ENCODE data around the gene CMTM3.

CMTM3 gene

DNA sequence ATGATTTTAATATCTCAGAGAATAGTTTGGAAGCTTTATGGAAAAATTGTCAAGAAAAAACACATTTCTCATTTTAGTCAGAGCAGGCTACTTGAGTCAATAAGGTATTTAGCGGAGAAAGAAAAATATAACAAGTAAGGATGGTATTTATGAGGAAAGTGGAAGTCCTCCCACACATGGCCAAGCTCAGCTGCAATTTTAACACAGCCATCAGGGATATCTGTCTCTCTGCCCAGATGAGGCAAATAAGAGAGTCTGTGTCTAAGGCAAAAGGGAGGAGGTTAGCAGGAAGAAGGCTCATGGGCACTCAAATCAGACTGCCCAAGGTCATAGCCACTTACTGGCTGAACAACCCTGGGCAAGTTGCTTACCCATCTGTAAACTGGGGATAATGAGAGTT is 30.4 kb upstream of the CMTM3 start:
- H3K36me3 Mint-ChIP-seq (ENCODE audit: low read depth) = peaks cover 7% of the 10 kb centered on the region
- no peaks in the 10 kb centered on the region for H3K9me3 Mint-ChIP-seq
- intact Hi-C loops (cut with micrococcal nuclease) = no loop called here
- peaks cover 23% of the 10 kb centered on the region for H3K27me3 Mint-ChIP-seq
- H3K4me3 Mint-ChIP-seq = no peak overlapping the region
- H3K27ac Mint-ChIP-seq = peak overlapping the region; percentile 34
- H3K4me1 Mint-ChIP-seq (ENCODE audit: low read depth) = peaks cover 59% of the 10 kb centered on the region

DNA sequence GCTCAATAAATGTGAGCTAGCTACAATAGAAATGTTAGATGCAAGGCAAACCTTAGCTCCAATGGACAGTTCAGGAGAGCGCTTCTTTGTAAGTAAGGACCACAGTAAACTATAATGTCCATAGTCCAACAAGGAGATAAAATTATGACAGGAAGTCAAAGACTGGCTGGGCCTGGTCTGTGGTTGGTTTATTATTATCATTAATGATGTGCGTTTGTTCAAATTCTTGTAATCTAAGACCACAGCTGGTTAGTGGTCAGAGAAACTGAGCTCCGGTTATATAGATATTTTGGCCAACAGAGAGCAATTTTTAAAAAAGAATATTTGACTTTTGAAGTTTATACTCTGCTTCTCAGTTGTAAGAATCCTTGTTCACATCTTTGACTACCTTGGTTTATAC is 30.0 kb upstream of the CMTM3 start:
- Mint-ChIP-seq H3K36me3 (ENCODE audit: low read depth) (peaks cover 7% of the 10 kb centered on the region), H3K9me3 (no peaks in the 10 kb centered on the region), H3K4me3 (no peak overlapping the region), H3K27ac (peak overlapping the region; percentile 34), H3K27me3 (peaks cover 27% of the 10 kb centered on the region), H3K4me1 (ENCODE audit: low read depth) (peaks cover 60% of the 10 kb centered on the region)
- intact Hi-C loops (cut with micrococcal nuclease) = no loop called here

DNA sequence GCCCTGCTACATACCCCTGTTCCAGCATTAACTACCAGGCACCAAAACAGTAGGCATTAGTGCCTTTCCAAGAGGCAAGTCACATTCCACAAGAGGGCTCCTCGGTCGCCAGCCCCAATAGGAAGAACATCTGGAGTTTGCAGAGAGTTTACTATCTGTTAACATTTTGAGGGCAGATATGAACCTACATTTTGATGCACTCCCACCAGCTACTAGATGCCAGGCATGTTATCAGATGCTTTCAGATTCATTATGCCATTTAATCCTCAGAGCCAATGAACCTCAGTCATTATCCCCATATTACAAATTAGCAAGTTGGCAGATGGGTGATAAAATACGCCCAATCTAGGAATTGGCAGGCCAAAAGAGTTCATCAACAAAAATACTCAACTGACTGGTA is 29.4 kb upstream of the CMTM3 start:
- Mint-ChIP-seq H3K27ac (no peak overlapping the region), H3K27me3 (peaks cover 33% of the 10 kb centered on the region), H3K36me3 (ENCODE audit: low read depth) (peaks cover 7% of the 10 kb centered on the region), H3K4me1 (ENCODE audit: low read depth) (peaks cover 61% of the 10 kb centered on the region), H3K9me3 (no peaks in the 10 kb centered on the region), H3K4me3 (no peak overlapping the region)
- intact Hi-C loops (cut with micrococcal nuclease) = no loop called here

DNA sequence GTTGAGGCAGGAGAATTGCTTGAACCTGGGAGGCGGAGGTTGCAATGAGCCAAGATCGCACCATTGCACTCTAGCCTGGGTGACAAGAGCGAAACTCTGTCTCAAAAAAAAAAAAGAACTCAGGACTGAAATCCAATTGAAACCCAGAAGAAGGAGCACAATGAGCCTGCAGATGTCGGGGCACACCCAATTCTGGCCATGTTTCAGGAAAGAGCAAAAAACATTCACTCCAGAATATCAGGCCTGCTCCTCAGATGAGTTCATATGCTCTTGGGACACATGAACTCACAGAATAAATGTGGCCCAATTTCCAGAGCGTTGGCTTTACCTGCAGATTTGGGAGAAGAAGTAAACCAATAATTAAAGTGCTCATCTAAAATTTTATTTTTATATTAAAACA is 28.2 kb upstream of the CMTM3 start:
- Mint-ChIP-seq H3K27ac (no peak overlapping the region), H3K9me3 (no peaks in the 10 kb centered on the region), H3K27me3 (peaks cover 41% of the 10 kb centered on the region), H3K4me1 (ENCODE audit: low read depth) (peaks cover 63% of the 10 kb centered on the region), H3K4me3 (no peak overlapping the region), H3K36me3 (ENCODE audit: low read depth) (peaks cover 5% of the 10 kb centered on the region)
- intact Hi-C loops (cut with micrococcal nuclease) = no loop called here

DNA sequence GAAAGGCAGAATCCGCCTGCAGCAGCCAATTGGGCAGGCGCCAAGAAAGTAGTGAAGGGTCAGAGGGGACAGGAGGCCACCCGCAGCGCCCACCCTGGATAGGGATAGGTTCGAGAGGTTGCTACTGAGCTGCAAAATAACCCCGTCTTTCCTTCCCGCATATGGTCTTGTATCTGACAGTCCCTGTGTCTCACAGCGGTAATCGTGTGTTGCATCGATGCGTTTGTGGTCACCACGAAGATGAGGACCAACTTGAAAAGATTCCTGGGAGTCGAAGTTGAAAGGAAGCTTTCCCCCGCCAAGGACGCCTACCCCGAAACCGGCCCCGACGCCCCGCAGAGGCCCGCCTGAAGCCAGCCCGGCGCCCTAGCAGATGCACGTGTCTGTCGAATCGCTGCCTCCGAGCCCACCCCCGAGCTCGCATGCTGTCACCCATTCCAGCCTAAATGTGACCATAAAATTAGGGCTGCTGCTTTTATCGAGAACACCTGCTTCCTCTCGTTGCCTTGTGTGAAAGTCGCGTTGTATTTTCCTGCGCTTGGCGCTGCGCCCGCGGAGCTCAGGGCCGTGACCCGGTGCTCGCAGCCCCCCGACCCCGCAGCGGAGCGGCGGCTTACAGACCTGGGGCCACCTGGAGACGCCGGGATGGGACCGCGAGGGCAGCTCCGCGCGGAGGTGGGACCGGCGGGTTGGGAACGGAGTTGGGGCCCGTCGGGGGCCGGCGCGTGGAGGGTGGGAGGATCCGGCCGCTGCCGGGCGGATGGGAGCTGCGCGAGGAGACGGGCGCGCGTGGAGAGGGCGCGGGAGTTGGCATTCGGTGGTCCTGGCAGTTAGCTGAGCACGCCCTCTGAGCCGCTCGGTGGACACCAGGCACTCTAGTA is 25.6 kb upstream of the CMTM3 start, which contains the start of gene CMTM2:
Gene CMTM2, plus strand, starts transcription at position 813 of the 881 bp plus-strand sequence. CDS start 145 bp downstream, outside the sequence.
- intact Hi-C loops (cut with micrococcal nuclease) = no loop called here

GRCh38 chr16:66580605-66581209 is 23.8 kb upstream of the CMTM3 start:
- Mint-ChIP-seq H3K4me3 (no peak overlapping the region), H3K27ac (no peak overlapping the region), H3K9me3 (no peaks in the 10 kb centered on the region), H3K36me3 (ENCODE audit: low read depth) (no peaks in the 10 kb centered on the region), H3K27me3 (peaks cover 41% of the 10 kb centered on the region), H3K4me1 (ENCODE audit: low read depth) (peaks cover 56% of the 10 kb centered on the region)
- intact Hi-C loops (cut with micrococcal nuclease) = no loop called here

More for the DNA sequence above, 25.6 kb upstream of the CMTM3 start, which contains the start of gene CMTM2:
- Mint-ChIP-seq H3K9me3 (no peaks in the 10 kb centered on the region), H3K36me3 (ENCODE audit: low read depth) (no peaks in the 10 kb centered on the region), H3K27ac (peak within 1 kb of the TSS; percentile 56), H3K4me1 (ENCODE audit: low read depth) (peaks cover 56% of the 10 kb centered on the region), H3K4me3 (peak within 1 kb of the TSS; percentile 51), H3K27me3 (peaks cover 41% of the 10 kb centered on the region)

DNA sequence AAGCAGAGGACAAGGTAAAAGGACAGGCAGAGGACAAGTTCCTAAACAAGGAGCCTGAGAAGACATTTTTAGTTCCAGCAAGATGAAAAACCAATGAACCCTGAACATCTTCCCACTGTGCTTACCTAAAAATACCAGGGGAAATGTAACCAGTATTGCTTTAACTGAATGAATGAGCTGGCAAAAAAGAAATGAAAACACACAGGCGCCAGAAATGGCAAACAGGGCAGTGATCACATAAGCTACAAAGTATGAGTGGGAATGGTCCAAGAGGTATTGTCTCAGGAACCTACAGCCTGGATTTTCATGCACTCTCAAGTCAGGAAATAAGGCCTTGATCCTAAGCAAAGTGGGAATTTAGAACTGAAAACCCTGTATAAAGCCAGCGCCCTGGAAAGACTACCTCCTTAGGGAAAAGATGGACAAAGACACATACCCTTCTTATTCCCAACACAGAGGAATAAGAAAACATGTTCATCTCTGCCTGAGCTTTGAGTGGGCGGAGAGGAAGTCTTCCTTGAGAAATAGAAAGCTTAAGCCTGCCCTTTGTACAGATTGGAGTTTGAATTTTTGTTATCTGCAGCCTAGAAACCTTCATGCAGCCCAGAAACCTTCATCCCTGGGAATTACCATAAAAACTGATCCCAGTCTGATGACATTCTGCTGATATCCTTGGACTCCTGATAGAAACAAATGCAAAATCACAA is 23.1 kb upstream of the CMTM3 start:
- Mint-ChIP-seq H3K27ac (no peak overlapping the region), H3K27me3 (peaks cover 40% of the 10 kb centered on the region), H3K9me3 (no peaks in the 10 kb centered on the region), H3K36me3 (ENCODE audit: low read depth) (no peaks in the 10 kb centered on the region), H3K4me1 (ENCODE audit: low read depth) (peaks cover 56% of the 10 kb centered on the region), H3K4me3 (no peak overlapping the region)
- intact Hi-C loops (cut with micrococcal nuclease) = no loop called here

- Mint-ChIP-seq H3K4me1 (ENCODE audit: low read depth) (peaks cover 73% of the 10 kb centered on the region), H3K27me3 (peaks cover 11% of the 10 kb centered on the region), H3K36me3 (ENCODE audit: low read depth) (no peaks in the 10 kb centered on the region), H3K4me3 (peak overlapping the region; percentile 7), H3K9me3 (no peaks in the 10 kb centered on the region), H3K27ac (peak overlapping the region; percentile 58)
- intact Hi-C loops (cut with micrococcal nuclease) = loop anchor here (5.0 kb wide), 1 partner anchor 68 kb away; no protein-coding TSS in a partner anchor
Observed at GRCh38 chr16:66585481-66586239, 18.8 kb upstream of the CMTM3 start.

- peaks cover 56% of the 10 kb centered on the region for H3K4me1 Mint-ChIP-seq (ENCODE audit: low read depth)
- H3K4me3 Mint-ChIP-seq = no peak overlapping the region
- H3K36me3 Mint-ChIP-seq (ENCODE audit: low read depth) = no peaks in the 10 kb centered on the region
- peaks cover 7% of the 10 kb centered on the region for H3K27me3 Mint-ChIP-seq
- no peaks in the 10 kb centered on the region for H3K9me3 Mint-ChIP-seq
- intact Hi-C loops (cut with micrococcal nuclease) = loop anchor here (2.0 to 5.0 kb wide), 2 partner anchors 71 to 109 kb away; no protein-coding TSS in a partner anchor
- H3K27ac Mint-ChIP-seq = peak overlapping the region; percentile 8
Observed at GRCh38 chr16:66587881-66588600, 16.5 kb upstream of the CMTM3 start.

DNA sequence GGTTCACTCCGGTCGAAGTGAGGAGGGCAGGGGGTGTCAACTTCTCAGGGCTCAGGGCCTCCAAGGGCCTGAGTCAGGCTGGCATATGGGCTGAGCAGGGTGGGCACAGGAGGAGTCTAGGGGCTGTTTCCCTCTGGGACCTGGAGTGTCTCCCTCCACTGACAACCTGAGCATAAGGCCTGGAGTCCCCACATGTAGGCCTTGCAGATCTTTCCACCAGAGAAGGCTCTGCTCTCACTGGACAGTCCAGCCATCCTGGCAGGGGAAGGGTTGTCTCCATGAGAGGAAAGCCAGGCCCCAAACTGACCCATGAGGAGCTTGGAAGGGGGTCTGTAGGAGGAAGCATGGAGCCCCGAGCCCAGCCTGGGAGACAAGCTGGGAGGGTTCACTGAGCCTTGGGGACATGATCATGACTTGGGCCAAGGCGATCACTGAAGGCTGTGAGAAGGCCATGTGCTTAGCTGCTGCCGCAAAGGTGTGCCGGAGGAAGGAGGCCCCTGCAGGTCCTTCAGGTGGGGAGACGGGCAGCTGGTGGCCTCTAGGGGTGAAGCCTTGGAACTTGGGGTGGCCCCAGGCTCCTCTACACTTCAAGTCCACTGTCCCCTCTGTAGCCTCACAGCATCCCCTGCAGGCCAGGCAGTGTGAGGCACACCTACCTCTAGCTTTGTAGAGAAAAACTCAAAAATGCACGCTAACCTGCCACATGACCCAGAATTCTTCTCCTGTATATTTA is 15.4 kb upstream of the CMTM3 start:
- H3K4me3 Mint-ChIP-seq = no peak overlapping the region
- no peak overlapping the region for H3K27ac Mint-ChIP-seq
- peaks cover 7% of the 10 kb centered on the region for H3K27me3 Mint-ChIP-seq
- H3K9me3 Mint-ChIP-seq = no peaks in the 10 kb centered on the region
- H3K4me1 Mint-ChIP-seq (ENCODE audit: low read depth) = peaks cover 57% of the 10 kb centered on the region
- intact Hi-C loops (cut with micrococcal nuclease) = loop anchor here (1.0 to 5.0 kb wide), 3 partner anchors 72 to 186 kb away; no protein-coding TSS in a partner anchor
- no peaks in the 10 kb centered on the region for H3K36me3 Mint-ChIP-seq (ENCODE audit: low read depth)

DNA sequence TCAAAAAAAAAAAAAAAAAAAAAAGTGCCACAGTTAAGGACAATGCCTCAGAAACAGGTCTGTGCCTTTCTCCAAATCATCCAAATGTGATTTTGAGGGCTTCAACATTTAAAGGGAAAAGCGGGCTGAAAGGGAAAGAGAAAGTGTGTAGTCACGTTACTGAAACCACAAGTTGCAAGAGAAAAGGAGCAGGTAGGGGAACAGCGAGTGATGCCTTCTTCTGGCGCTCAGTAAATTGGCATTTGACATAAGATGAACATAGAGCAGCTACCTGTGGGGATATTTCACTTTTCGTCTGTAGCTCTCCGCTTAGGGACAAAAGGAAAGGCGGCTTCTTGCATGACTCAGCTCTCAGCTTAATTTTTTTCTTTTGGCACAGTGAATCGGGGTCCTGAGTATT is 14.2 kb upstream of the CMTM3 start:
- H3K27me3 Mint-ChIP-seq = peaks cover 7% of the 10 kb centered on the region
- intact Hi-C loops (cut with micrococcal nuclease) = no loop called here
- H3K27ac Mint-ChIP-seq = no peak overlapping the region

DNA sequence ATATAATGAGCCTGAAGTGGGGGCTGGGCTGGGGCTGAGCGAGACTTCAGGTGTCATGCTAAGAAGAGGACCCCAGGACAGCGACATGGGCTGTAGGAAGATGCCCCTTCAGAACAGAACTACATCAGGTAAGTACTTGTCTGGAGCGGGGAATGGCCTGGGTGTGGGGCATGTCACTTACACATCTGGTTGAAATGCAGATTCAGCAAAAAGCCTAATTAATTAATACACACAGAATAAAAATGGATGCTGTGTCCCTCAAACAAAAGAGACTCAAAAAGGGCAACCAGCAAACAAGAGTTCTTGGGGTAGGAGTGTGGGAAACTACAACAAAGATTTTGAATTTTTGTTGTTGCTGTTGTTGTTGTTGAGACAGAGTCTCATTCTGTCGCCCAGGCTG is 13.5 kb upstream of the CMTM3 start:
- intact Hi-C loops (cut with micrococcal nuclease) = no loop called here
- H3K27me3 Mint-ChIP-seq = peaks cover 7% of the 10 kb centered on the region
- no peak overlapping the region for H3K4me3 Mint-ChIP-seq
- H3K27ac Mint-ChIP-seq = no peak overlapping the region
- no peaks in the 10 kb centered on the region for H3K9me3 Mint-ChIP-seq
- peaks cover 54% of the 10 kb centered on the region for H3K4me1 Mint-ChIP-seq (ENCODE audit: low read depth)
- no peaks in the 10 kb centered on the region for H3K36me3 Mint-ChIP-seq (ENCODE audit: low read depth)

More for the DNA sequence above, 14.2 kb upstream of the CMTM3 start:
- H3K9me3 Mint-ChIP-seq = no peaks in the 10 kb centered on the region
- H3K4me1 Mint-ChIP-seq (ENCODE audit: low read depth) = peaks cover 61% of the 10 kb centered on the region
- H3K36me3 Mint-ChIP-seq (ENCODE audit: low read depth) = no peaks in the 10 kb centered on the region
- H3K4me3 Mint-ChIP-seq = peak overlapping the region; percentile 59

Data from dendritic cell treated with granulocyte-macrophage colony-stimulating factor and Interleukin-4, amounts not matched to agents 40 ng/mL and 50 ng/mL, for 4 days (primary cell).